Nephron progenitor cell (in vitro differentiated cells): ENCODE measurements around the gene REXO2.

ENCODE experiments used
- DNase-seq: peaks from one replicate; pipeline ENCODE4 v3.0.0; 2021
- H3K27ac Mint-ChIP-seq: 2 replicates; pipeline ENCODE4 v1.8.0; 2021; ENCODE audit warnings: mild to moderate bottlenecking, moderate library complexity, mixed read lengths
- H3K27me3 Mint-ChIP-seq: 2 replicates; pipeline ENCODE4 v1.8.0; 2021; ENCODE audit warnings: mild to moderate bottlenecking, low read depth, mixed read lengths; ENCODE audit not compliant: poor library complexity
- H3K36me3 Mint-ChIP-seq: 2 replicates; pipeline ENCODE4 v1.8.0; 2021; ENCODE audit warnings: low read depth, mixed read lengths
- H3K4me1 Mint-ChIP-seq: 2 replicates; pipeline ENCODE4 v1.8.0; 2021; ENCODE audit warnings: mixed read lengths
- H3K4me3 Mint-ChIP-seq: 2 replicates; pipeline ENCODE4 v1.8.0; 2021; ENCODE audit warnings: mild to moderate bottlenecking, moderate library complexity, mixed read lengths
- H3K9me3 Mint-ChIP-seq: 2 replicates; pipeline ENCODE4 v1.8.0; 2021; ENCODE audit warnings: mild to moderate bottlenecking, moderate library complexity, mixed read lengths
- TF ChIP-seq, protein P1 (sequence below): fragments of 200-600 bp; sonication (generic); IDR thresholded peaks from 2 replicates; pipeline ENCODE4 v1.5.0; 2021; ENCODE audit warnings: antibody characterized with exemption

The REXO2 gene

DNA sequence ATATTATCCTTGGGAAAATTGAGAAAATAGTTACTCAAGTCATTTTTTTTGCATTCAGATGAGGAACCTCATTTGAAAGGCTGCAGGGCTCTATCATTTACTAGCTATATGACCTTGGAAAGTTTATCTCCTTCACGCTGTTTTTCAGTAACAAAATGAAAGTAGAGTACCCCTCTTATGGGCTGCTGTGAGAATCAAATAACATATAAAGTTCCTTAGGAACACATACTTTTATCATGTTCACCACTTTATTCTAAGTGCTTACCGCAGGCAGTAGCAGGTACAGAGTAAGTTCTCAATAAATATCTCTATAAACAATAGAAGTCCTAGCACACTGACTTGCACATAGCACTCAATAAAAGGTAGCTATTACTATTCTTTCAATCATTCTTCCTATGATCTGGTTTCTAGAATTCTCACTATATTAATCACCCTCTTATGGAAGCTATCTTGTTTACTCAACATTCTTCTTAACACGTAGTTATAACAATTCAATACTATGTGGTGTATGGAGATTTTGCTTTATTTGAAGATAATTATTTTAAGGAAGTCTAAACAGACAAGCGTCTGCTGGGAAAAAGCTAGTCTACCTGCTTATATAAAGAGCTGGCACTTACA lies 40.9 kb upstream of the REXO2 start:
- H3K36me3 Mint-ChIP-seq, result peaks cover 15% of the 10 kb centered on the region
- peaks cover 40% of the 10 kb centered on the region for H3K4me1 Mint-ChIP-seq
- no peaks in the 10 kb centered on the region for H3K9me3 Mint-ChIP-seq
- H3K4me3 Mint-ChIP-seq, result peak overlapping the region; percentile 98
- H3K27me3 Mint-ChIP-seq, result no peaks in the 10 kb centered on the region
- DNase-seq, result no peak
- no peak overlapping the region for H3K27ac Mint-ChIP-seq
- TF ChIP-seq, protein P1, sequence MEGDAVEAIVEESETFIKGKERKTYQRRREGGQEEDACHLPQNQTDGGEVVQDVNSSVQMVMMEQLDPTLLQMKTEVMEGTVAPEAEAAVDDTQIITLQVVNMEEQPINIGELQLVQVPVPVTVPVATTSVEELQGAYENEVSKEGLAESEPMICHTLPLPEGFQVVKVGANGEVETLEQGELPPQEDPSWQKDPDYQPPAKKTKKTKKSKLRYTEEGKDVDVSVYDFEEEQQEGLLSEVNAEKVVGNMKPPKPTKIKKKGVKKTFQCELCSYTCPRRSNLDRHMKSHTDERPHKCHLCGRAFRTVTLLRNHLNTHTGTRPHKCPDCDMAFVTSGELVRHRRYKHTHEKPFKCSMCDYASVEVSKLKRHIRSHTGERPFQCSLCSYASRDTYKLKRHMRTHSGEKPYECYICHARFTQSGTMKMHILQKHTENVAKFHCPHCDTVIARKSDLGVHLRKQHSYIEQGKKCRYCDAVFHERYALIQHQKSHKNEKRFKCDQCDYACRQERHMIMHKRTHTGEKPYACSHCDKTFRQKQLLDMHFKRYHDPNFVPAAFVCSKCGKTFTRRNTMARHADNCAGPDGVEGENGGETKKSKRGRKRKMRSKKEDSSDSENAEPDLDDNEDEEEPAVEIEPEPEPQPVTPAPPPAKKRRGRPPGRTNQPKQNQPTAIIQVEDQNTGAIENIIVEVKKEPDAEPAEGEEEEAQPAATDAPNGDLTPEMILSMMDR, result no peak

DNA sequence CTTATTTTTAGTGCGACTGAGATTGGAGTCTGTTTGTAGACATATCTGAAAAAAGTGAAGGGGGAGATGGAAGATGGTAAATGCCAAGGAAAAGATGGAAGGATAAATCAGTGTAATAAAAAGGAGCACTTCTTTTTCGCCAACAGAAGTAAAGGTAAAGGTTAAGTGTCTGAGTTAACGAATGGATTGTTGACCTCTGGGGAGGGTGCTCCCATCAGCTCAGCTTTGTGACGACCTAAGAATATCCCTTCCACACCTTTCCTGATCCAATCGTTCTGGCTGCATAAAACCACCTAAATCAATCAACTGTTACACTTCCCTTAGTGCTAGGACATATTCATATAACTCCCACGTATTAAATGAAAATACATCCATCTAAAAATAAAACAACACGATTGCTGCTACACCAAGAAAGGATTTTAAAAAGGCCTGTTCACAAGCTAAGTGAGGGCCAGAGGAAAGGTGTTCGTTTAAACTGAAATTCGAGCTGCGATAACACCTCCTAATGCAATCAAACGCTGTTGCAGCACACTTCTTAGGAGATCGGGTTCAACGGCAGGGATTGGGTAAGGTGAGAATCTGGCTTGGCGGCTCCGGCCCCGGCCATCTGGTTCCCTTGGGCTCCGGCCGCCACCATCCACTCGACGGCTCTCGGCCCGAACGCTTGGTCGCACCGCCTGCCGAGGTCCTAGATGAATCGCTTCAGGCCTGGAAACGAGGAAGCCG lies 39.6 kb upstream of the REXO2 start:
- TF ChIP-seq, protein P1, result no peak
- peak overlapping the region; percentile 100 for H3K27ac Mint-ChIP-seq
- H3K9me3 Mint-ChIP-seq, result no peaks in the 10 kb centered on the region
- H3K4me3 Mint-ChIP-seq, result peak overlapping the region; percentile 98
- H3K36me3 Mint-ChIP-seq, result peaks cover 25% of the 10 kb centered on the region
- peaks cover 47% of the 10 kb centered on the region for H3K4me1 Mint-ChIP-seq
- H3K27me3 Mint-ChIP-seq, result no peaks in the 10 kb centered on the region
- DNase-seq, result peak; percentile 74

DNA sequence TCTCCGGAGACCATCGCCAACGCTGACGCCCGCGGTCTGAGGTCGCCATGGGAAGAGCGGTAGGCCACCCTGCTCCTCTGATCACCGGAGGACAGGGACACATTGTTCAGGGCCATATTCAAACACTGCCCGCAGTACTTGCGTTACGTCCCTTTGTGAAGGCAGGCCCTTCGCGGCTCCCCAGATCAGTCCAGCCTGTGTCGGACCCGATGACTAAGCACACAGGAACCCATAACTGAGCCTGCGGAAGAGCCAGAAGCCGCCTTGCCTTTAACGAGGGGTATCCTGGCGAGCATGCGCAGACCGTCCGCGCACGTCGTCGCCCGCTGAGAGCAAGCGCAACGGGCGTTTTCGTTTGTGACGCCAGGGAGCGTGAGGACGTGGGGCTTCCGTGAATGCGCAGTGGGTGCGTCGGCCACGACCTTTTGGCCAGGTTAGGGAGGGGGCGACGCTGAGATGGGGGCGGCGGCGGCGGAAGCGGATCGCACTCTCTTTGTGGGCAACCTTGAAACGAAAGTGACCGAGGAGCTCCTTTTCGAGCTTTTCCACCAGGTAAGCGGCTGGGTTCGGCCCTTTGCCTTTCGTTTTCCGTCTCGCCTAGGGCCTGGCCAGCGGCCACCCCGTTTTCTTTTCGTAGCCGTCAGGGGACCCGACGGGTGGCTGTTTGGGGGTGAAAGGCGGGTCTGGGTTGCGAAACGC lies 38.9 kb upstream of the REXO2 start, which contains the start of the genes C11orf71 and RBM7:
Gene C11orf71 (minus strand): TSS at position 296 of the 699 bp plus-strand sequence. CDS start 180 bp downstream, at position 116.
Gene RBM7 (plus strand): TSS at position 451 of the 699 bp plus-strand sequence. CDS start 6 bp downstream, at position 457.
- no peaks in the 10 kb centered on the region for H3K9me3 Mint-ChIP-seq
- peak within 1 kb of the TSS; percentile 100 for H3K27ac Mint-ChIP-seq
- peak within 1 kb of the TSS; percentile 98 for H3K4me3 Mint-ChIP-seq
- peak; percentile 96 for DNase-seq
- H3K27me3 Mint-ChIP-seq, result no peaks in the 10 kb centered on the region
- TF ChIP-seq, protein P1, result no peak
- H3K4me1 Mint-ChIP-seq, result peaks cover 47% of the 10 kb centered on the region
- H3K36me3 Mint-ChIP-seq, result peaks cover 32% of the 10 kb centered on the region

DNA sequence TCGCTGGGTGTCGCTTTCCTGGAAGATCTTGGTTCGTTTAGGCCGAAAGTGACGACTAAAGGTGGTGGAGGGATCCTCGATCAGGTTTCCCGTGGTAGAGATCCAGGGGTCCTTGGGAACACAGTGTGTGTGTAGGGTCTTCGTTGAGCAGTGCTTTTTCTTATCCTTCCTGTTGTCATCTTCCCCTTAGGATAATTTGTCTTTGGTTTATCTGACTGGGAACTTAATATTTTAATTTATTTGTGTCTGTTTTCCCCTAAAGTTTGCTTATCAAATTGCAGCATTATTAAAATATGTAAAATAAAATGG lies 38.4 kb upstream of the REXO2 start:
- H3K4me1 Mint-ChIP-seq, result peaks cover 47% of the 10 kb centered on the region
- no peaks in the 10 kb centered on the region for H3K9me3 Mint-ChIP-seq
- no peaks in the 10 kb centered on the region for H3K27me3 Mint-ChIP-seq
- H3K36me3 Mint-ChIP-seq, result peaks cover 37% of the 10 kb centered on the region
- peak overlapping the region; percentile 100 for H3K27ac Mint-ChIP-seq
- TF ChIP-seq, protein P1, result no peak
- no peak for DNase-seq
- H3K4me3 Mint-ChIP-seq, result peak overlapping the region; percentile 98

DNA sequence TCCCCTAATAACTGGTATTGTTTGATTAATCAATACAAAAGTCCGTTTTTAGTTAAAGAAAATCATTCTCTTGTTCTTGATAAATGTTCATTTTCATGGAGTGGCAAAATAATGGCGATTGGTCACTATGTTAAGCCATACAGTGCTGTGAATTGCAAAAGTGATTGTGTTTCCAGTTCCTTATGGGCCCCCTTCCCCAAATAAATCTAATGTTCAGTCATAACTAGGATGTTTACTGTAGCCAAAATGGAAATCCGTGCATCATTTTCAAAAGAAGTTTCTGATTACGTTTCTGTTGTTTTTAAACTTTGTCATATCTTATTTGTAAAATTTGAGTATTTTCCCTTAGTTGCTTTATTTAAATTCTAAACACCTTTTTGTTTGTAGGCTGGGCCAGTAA lies 38.0 kb upstream of the REXO2 start:
- DNase-seq, result no peak
- no peaks in the 10 kb centered on the region for H3K9me3 Mint-ChIP-seq
- no peaks in the 10 kb centered on the region for H3K27me3 Mint-ChIP-seq
- TF ChIP-seq, protein P1, result no peak
- peaks cover 47% of the 10 kb centered on the region for H3K4me1 Mint-ChIP-seq
- peak overlapping the region; percentile 100 for H3K27ac Mint-ChIP-seq
- peaks cover 42% of the 10 kb centered on the region for H3K36me3 Mint-ChIP-seq
- H3K4me3 Mint-ChIP-seq, result peak overlapping the region; percentile 98
